GM19438 (cell line): ENCODE results near the gene LIN7C.
"Not testable (repeated sequence)": the region's sequence is repeated elsewhere in the genome, so short reads cannot be mapped to it uniquely, and the experiment has no call there.

Experiments used
- ATAC-seq: cut with Tn5 transposase; IDR thresholded peaks from one replicate; pipeline ENCODE4 v1.9.1; 2021; ENCODE audit warnings: low read depth; ENCODE audit not compliant: unreplicated experiment

LIN7C gene

GRCh38 chr11:27506200-27507182 lies at the start of gene LIN7C:
Gene LIN7C, minus strand, starts transcription at chr11:27506769. Its CDS starts 17 bp downstream, at chr11:27506752.
- peak; percentile 93 for ATAC-seq

- no peak for ATAC-seq
Observed at GRCh38 chr11:27555264-27555663, 48.7 kb upstream of the LIN7C start.

GRCh38 chr11:27553186-27553585 lies 46.6 kb upstream of the LIN7C start:
- no peak for ATAC-seq

- ATAC-seq: no peak
Observed at GRCh38 chr11:27552341-27552740, 45.8 kb upstream of the LIN7C start.

GRCh38 chr11:27551127-27551526 lies 44.6 kb upstream of the LIN7C start:
- ATAC-seq: no peak

GRCh38 chr11:27545946-27546345 lies 39.4 kb upstream of the LIN7C start:
- no peak for ATAC-seq

GRCh38 chr11:27545035-27545434 lies 38.5 kb upstream of the LIN7C start:
- no peak for ATAC-seq

GRCh38 chr11:27541790-27542189 lies 35.2 kb upstream of the LIN7C start:
- no peak for ATAC-seq

- ATAC-seq: no peak
Observed at GRCh38 chr11:27540051-27540450, 33.5 kb upstream of the LIN7C start.

GRCh38 chr11:27535103-27535502 lies 28.5 kb upstream of the LIN7C start:
- no peak for ATAC-seq

GRCh38 chr11:27532652-27533325 lies 26.2 kb upstream of the LIN7C start:
- ATAC-seq: no peak

GRCh38 chr11:27528712-27529111 lies 22.1 kb upstream of the LIN7C start:
- no peak for ATAC-seq

- ATAC-seq: no peak
Observed at GRCh38 chr11:27526535-27526934, 20.0 kb upstream of the LIN7C start.

GRCh38 chr11:27525824-27526516 lies 19.4 kb upstream of the LIN7C start:
- no peak for ATAC-seq

- ATAC-seq: no peak
Observed at GRCh38 chr11:27524155-27524554, 17.6 kb upstream of the LIN7C start.

- no peak for ATAC-seq
Observed at GRCh38 chr11:27520226-27520625, 13.7 kb upstream of the LIN7C start.

GRCh38 chr11:27518518-27518917 lies 11.9 kb upstream of the LIN7C start:
- ATAC-seq: no peak

- not testable (repeated sequence) for ATAC-seq
Observed at GRCh38 chr11:27517490-27517889, 10.9 kb upstream of the LIN7C start.

- no peak for ATAC-seq
Observed at GRCh38 chr11:27514558-27514957, 8.0 kb upstream of the LIN7C start.

GRCh38 chr11:27514076-27514475 lies 7.5 kb upstream of the LIN7C start:
- no peak for ATAC-seq

GRCh38 chr11:27513389-27513788 lies 6.8 kb upstream of the LIN7C start:
- ATAC-seq: no peak
